ENCODE results near the gene PYGB.
"Not testable (repeated sequence)": the region's sequence is repeated elsewhere in the genome, so short reads cannot be mapped to it uniquely, and the experiment has no call there.

PYGB gene

GRCh38 chr20:25249198-25249931 lies 1.5 kb downstream of the PYGB start:
- DNase-seq (ENCODE audit: low read depth) = no peak

DNA sequence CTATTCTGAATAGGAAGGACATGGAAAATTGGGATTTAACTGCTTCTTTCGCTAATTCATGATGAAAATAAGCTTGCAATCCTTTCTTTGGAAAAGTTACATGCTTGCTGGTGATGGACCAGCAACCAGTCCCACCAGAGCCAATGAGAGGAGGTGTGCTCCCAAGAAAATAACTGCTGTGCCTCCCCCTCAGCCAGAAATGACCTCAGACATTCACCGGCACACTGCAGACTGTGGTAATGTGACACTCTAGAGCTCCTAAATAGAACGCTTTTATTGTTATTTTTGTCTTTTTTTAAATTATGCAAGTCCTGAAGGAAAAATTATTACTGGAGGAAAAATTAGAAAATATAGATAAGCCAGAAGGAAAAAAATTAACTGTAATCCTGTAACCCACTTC lies 2.6 kb downstream of the PYGB start:
- DNase-seq (ENCODE audit: low read depth) = no peak

DNA sequence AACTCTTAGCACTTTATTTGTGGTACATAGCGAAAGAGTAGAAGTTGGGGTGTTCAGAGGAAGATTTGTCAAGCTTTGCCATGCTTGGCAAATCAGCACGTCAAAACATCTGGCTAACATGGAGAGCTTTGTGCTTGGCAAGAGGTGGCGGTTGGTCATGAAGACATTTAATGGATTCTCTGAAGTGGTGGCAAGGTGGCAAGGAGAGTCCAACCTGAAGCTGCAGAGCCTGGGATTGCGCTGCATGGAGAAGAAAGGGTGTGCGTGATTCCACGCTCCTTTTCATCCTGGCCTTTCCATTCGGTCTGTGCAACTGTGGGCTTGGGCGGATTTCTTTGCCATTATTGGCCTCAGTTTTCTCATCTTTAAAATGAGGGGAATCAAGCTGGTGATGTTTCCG lies 3.1 kb downstream of the PYGB start:
- DNase-seq (ENCODE audit: low read depth) = no peak

DNA sequence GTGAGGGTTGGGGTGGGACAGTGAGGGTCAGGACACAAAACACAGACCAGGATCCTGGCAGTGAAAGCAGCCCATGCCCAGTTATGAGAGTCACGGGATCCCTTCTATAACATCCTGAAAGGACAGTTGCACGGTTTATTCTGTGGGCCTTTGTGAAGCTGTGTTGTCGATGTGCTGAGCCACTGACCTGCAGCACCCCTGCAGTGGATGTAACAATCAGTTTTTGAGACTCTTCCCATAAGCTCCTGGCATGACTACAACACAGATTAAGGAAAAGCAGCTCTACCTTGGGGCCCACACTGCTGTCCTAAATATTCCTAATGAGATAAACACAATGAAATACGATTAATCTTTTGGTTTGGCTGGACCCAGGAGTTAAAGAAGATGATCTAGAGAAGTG lies 3.7 kb downstream of the PYGB start:
- DNase-seq (ENCODE audit: low read depth) = no peak

DNA sequence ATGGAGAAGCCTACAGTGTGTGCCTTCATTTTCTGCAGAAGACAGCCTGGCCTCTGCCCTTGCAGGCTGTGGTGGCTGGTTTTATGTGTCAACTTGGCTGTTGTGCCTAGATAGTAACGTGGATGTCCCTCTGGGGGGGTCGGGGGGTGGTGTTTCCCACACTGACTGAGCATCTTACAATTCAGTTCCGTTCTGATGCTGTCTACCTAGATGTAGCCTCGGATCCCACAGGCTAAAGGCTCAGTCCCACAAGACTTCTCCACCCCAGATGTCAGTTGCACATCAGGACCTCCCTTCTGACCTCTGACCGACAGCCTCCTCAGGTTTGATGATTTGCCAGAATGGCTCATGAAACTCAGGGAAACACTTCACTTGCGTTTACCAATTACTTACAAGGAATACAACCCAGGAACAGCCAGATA lies 4.4 kb downstream of the PYGB start:
- no peak for DNase-seq (ENCODE audit: low read depth)

DNA sequence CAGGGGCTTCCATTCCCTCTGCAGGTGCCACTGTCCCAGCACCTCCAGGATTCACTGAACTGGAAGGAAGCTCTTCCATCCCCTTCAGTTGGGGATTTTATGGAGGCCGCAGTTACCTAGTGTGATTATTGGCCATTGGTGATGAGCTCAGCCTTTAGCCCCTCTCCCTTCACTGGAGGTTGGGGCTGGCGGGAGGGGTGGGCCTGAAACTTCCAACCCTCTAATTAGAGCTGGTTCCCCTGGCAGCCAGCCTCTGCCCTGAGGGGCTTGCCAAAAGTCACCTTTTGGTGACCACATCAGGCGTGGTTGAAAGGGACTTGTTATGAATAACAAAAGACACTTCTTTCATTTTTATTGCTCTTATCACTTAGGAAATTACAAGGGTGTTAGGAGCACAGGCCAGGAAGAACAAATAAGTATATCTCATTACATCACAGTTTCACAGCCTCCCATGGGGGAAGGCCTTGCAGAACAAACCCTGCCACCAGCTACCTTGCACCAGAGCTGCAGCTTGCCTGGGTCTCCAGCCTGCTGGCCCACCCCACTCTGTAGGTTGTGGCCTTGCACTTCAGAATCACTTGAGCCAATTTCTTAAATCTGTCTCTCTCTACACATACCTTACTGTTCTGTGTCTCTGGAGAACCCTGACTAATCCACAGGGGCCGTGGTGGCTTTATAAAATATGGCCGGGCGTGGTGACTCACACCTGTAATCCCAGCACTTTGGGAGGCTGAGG lies 5.0 kb downstream of the PYGB start:
- no peak for DNase-seq (ENCODE audit: low read depth)

DNA sequence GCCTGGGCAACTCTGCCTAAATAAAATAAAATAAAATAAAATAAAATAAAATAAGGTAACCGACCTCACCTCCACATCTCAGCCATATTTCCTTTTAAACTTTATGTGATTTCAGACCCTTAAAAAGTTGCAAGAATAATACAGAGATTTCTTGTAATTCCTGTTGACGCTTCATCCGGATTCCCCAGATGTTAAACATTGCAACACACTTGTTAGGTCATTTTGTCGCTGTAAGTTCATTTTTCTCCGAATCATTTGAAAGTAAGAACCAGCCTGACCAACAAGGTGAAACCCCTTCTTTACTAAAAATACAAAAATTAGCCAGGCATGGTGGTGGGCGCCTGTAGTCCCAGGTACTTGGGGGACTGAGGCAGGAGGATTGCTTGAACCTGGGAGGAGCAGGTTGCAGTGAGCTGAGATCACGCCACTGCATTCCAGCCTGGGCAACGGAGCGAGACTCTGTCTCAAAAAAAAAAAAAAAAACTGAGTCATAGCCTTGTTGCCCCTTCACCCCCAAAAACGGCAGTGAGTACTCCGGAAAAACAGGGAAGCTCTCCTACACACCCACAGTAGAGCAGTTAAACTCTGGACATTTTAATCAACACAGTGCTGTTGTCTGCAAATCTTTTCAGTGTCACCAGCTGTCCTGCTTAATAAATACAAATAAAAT lies 5.9 kb downstream of the PYGB start:
- DNase-seq (ENCODE audit: low read depth) = no peak

DNA sequence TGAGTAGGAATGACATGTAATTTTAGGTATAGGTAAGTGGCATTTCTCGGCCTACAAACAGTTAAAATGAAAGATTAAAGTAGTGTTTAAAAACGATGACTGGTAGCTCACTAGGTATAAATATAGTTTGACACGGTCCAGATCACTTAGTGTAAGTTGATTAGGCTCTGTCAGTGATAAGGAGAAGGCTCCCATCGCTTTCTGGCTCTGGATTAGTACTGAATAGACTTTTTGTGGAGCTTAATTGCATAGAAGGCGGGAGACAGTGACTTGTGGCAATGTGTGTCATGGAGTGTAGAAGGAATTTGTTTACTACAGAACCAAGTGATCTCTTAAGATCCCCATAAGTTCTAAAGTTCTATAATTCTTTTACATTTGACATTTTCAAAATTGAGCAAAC lies 6.7 kb downstream of the PYGB start:
- DNase-seq (ENCODE audit: low read depth) = no peak

DNA sequence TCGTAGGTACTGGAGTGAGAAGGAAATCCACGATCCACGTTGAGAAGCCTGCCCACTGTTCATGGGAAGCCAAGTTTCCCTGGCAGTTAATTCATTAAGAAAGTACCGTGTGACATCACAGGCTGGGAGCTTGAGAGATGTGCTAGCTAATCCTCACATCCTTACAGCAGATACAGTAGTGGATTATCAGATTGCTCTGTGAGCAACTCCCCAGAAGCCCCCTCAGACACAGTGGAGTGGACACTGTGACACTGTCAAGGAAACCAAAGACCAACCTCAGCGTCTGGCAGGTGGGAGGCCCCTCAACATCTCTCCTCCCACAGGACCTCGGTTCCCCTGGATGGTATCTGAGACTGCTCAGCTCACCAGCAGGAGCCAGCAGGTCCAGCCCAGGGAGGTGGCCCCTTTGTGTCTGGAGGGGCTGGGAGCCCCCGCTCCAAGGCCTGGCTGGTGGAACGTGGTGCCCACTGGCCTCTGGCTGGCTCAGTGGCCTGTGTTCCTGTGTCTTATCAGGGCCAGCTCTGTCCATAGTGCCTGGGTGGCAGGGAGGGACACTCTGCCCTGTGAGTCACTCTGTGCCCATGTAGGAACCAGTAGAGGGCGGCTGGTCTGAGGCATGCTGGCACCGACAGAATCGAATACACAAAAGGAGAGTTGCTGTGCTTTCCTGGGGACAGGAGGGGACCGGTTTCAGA lies 7.2 kb downstream of the PYGB start:
- no peak for DNase-seq (ENCODE audit: low read depth)

- no peak for DNase-seq (ENCODE audit: low read depth)
Observed at GRCh38 chr20:25256226-25256859, 8.5 kb downstream of the PYGB start.

DNA sequence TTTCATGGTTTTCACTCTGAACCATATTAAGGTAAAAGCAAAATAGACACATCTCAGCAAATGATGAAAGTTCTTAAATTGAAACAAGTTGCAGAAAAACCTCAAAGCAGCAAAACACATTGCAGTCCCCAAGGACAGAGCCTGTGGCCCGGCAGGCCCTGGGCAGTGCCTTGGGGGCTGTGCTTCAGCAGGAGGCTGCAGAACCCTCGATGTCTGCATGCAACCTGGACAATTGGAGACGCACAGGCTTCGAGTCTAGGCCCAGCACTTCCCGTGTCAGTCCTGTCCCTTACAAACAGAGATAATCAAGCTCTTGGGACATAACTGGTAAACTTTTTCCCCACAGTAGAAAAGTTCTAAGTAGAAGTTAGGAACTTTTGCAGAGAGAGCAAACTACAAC lies 9.2 kb downstream of the PYGB start:
- DNase-seq (ENCODE audit: low read depth) = no peak

GRCh38 chr20:25257756-25258475 lies 10.0 kb downstream of the PYGB start:
- DNase-seq (ENCODE audit: low read depth) = no peak

DNA sequence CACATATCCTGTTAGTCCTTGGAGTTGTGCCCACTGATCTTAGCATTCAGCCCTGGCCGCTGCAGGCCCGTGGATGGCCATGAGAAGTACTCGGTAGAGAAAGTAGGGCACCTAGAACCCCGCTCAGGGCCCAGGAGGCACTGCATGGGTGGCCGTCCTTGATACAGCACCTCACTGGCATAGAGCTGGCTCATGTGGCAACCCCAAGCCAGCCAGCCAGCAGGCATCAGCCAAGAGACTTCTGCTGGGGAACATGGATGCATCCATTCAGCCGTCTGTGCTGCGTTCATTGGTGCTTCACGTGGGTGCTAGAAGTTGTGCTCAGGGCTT lies 10.6 kb downstream of the PYGB start:
- DNase-seq (ENCODE audit: low read depth) = no peak

DNA sequence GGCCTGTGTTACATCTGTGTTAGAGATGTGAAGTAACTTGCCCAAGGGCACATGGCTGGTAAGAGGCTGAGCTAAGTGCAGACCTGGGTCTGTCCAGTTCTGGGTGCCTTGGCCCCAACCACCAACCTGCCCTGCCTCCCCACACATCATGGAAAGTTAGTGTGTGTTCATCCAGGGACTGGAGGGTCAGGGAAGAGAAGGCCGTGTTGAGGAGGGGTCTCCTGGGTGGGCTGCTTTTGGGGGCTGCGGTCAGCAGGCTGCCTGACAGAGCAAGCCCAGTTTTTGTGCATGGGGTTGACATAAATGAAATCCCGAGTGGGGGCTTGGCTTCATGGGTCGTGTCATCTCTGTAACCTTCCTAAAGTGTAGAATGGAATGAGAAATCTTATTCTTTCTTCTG lies 10.9 kb downstream of the PYGB start:
- no peak for DNase-seq (ENCODE audit: low read depth)

- no peak for DNase-seq (ENCODE audit: low read depth)
Observed at GRCh38 chr20:25259358-25259757, 11.5 kb downstream of the PYGB start.

DNA sequence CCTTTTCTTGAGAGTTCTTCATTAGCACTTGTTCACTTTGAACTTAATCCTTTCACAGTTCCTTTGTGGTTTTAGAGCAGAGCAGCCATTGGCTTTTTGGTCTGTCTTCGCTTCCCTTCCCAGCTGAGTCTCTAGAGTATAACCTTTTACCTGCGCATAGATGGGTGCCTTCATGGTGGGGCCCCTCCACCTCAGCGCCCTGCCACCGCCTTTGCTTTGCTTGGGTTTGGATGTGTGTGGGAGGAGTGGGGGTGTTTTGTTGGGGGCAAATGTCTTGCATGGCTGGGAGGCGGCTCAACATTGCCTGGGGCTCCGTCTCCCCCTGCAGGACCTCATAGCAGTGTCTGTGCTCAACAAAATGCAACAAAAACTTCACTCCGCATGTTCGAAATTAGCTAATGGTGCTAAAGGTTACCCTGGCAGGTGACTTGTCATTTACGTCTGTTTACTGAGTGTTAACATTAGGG lies 11.9 kb downstream of the PYGB start:
- DNase-seq (ENCODE audit: low read depth) = no peak

DNA sequence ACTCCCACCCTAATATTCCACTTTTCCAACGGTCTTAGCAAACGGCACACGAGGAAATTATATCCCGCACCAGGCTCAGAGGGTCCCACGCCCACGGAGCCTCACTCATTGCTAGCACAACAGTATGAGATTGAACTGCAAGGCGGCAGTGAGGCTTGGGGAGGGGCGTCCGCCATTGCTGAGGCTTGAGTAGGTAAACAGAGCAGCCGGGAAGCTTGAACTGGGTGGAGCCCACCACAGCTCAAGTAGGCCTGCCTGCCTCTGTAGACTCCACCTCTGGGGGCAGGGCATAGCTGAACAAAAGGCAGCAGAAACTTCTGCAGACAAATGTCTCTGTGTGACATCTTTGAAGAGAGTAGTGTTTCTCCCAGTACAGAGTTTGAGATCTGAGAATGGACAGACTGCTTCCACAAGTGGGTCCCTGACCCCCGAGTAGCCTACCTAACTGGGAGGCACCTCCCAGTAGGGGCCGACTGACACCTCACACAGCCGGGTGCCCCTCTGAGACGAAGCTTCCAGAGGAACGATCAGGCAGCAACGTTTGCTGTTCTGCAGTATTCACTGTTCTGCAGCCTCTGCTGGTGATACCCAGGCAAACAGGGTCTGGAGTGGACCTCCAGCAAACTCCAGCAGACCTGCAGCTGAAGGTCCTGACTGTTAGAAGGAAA lies 13.0 kb downstream of the PYGB start:
- DNase-seq (ENCODE audit: low read depth) = not testable (repeated sequence)

- no peak for DNase-seq (ENCODE audit: low read depth)
Observed at GRCh38 chr20:25269057-25269832, 21.4 kb downstream of the PYGB start.

DNA sequence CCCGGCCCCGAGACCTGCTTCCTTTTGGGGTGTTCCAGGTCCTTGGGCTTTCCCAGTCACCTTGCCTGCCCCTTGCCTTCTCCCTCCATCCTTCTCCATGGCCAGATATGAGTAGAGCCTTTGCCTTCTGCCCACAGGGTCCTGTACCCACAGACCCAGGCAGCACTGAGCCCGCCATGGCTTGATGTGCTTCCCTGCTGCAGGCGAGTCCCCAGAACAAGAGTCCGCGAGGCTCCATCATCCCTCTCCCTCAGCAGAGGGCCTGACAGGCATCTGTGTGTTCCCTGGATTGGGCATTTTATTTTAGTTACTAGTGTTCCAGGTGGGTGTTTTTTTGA lies 21.9 kb downstream of the PYGB start:
- DNase-seq (ENCODE audit: low read depth) = no peak

- DNase-seq (ENCODE audit: low read depth) = no peak
Observed at GRCh38 chr20:25270829-25271251, 23.0 kb downstream of the PYGB start.
